BLaER1 treated with 17β-estradiol and CSF1 and Interleukin-3, amounts not matched to agents 10 nM and 100 nM (cell line): ENCODE data around the gene UCHL5.
"Not testable (repeated sequence)": the region's sequence is repeated elsewhere in the genome, so short reads cannot be mapped to it uniquely, and the experiment has no call there.

Experiments
- H3K27ac ChIP-seq, 11 experiments: shearing (Covaris generic); formaldehyde crosslinking; 2 replicates each; pipeline ENCODE4 v1.8.1; 2022
- H3K27me3 ChIP-seq, 11 experiments: shearing (Covaris generic); formaldehyde crosslinking; 2 replicates each; pipeline ENCODE4 v1.8.1; 2022
- H3K36me3 ChIP-seq, 11 experiments: shearing (Covaris generic); formaldehyde crosslinking; 2 replicates each; pipeline ENCODE4 v1.8.1; 2022
- H3K4me1 ChIP-seq, 10 experiments: shearing (Covaris generic); formaldehyde crosslinking; 2 replicates each; pipeline ENCODE4 v1.8.1; 2022
- H3K4me2 ChIP-seq, 11 experiments: shearing (Covaris generic); formaldehyde crosslinking; 2 replicates each; pipeline ENCODE4 v1.8.1; 2022
- H3K4me3 ChIP-seq, 10 experiments: shearing (Covaris generic); formaldehyde crosslinking; 2 replicates each; pipeline ENCODE4 v1.8.1; 2022
- H3K9ac ChIP-seq, 11 experiments: shearing (Covaris generic); formaldehyde crosslinking; 2 replicates each; pipeline ENCODE4 v1.8.1; 2022
- H3K9me3 ChIP-seq, 11 experiments: shearing (Covaris generic); formaldehyde crosslinking; replicated peaks in 1 of 11; 2 replicates each; pipeline ENCODE4 v1.8.1; 2022
- H4K20me1 ChIP-seq, 11 experiments: shearing (Covaris generic); formaldehyde crosslinking; 2 replicates each; pipeline ENCODE4 v1.8.1; 2022
- Cebpa-rat ChIP-seq, 11 experiments: shearing (Covaris generic); IDR thresholded peaks; 2 replicates each; pipeline ENCODE4 v1.8.1; 2022

The UCHL5 gene

DNA sequence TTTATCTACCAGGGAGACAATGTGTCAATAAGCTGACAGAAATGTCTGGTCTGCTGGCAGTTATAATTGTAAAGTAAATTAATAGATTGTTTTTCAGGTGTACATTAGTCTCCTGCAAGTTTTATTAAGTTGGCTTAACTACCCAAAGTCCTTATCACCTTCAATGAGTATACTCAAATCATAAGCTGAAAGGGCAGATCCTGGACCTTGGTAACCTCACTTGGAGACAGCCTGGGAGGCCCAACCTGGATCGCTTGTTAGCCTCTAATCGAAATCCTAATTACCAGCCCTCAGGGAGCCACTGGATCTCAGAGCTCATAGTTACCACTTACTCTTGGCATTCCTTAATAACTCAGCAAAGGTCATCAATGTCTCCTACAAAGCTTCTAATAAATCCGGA, 49.7 kb downstream of the UCHL5 start:
- no peak for TF ChIP-seq Cebpa-rat (IDR thresholded peaks at IDR 0.05)
- no peaks in the 10 kb centered on the region for H3K27me3 ChIP-seq
- H3K9me3 ChIP-seq = peaks cover 11 to 22% (median 16%) of the 10 kb centered on the region in 11 experiments; a peak in 19 of 22 replicates
- no peak overlapping the region for H3K4me2 ChIP-seq
- no peak overlapping the region for H3K9ac ChIP-seq
- peaks cover 0 to 16% (median 2%) of the 10 kb centered on the region in 11 experiments; a peak in 8 of 22 replicates for H3K36me3 ChIP-seq
- no peak overlapping the region for H3K27ac ChIP-seq
- H3K4me3 ChIP-seq = no peak overlapping the region
- H3K4me1 ChIP-seq = peaks cover 0 to 21% (median 0%) of the 10 kb centered on the region in 10 experiments; a peak in 4 of 20 replicates
- H4K20me1 ChIP-seq = no peaks in the 10 kb centered on the region

DNA sequence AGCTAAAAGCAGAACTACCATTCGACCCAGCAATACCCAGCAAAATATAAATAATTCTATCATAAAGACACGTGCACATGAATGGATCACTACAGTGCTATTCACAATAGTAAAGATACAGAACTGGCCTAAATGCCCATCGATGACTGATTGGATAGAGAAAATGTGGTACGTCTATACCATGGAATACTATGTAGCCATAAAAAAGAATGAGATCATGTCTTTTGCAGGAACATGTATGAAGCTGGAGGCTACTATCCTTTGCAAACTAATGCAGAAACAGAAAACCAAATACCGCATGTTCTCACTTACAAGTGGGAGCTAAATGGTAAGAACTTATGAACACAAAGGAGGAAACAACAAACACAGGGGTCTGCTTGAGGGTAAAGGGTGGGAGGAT, 53.4 kb downstream of the UCHL5 start:
- H4K20me1 ChIP-seq = no peaks in the 10 kb centered on the region
- H3K4me2 ChIP-seq = no peak overlapping the region
- no peak for TF ChIP-seq Cebpa-rat (IDR thresholded peaks at IDR 0.05)
- no peak overlapping the region for H3K4me3 ChIP-seq
- no peaks in the 10 kb centered on the region for H3K27me3 ChIP-seq
- H3K36me3 ChIP-seq = peaks cover 16 to 43% (median 31%) of the 10 kb centered on the region in 11 experiments; a peak in 20 of 22 replicates
- peaks cover 21 to 57% (median 38%) of the 10 kb centered on the region in 11 experiments for H3K9me3 ChIP-seq
- H3K9ac ChIP-seq = no peak overlapping the region
- H3K27ac ChIP-seq = no peak overlapping the region
- H3K4me1 ChIP-seq = peaks cover 0 to 6% (median 0%) of the 10 kb centered on the region in 10 experiments; a peak in 3 of 20 replicates

DNA sequence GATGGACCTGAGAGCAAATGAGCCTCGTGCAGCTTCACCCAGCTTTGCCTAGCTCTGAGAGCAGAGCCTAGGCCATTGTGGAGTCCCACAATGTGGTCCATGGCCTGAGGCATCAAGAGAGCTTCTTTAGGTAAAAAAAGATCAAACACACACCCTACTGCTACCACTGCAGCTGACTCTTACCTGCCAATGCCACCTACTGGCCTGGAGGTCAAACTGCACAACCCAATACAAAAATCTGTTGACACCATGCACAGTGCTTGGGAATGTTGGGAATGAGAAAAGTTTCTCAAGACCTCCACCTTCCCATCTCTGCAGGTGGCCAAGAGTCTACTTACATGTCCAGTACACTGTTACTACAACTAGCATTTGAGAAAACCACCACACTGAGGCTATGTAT, 60.6 kb downstream of the UCHL5 start:
- Histone ChIP-seq H4K20me1 (no peaks in the 10 kb centered on the region), H3K4me2 (no peak overlapping the region), H3K4me3 (no peak overlapping the region), H3K36me3 (peaks cover 48 to 90% (median 64%) of the 10 kb centered on the region in 11 experiments), H3K27me3 (no peaks in the 10 kb centered on the region), H3K27ac (no peak overlapping the region), H3K4me1 (no peaks in the 10 kb centered on the region), H3K9me3 (peaks cover 36 to 66% (median 47%) of the 10 kb centered on the region in 11 experiments), H3K9ac (no peak overlapping the region)
- TF ChIP-seq Cebpa-rat (IDR thresholded peaks at IDR 0.05) = no peak

DNA sequence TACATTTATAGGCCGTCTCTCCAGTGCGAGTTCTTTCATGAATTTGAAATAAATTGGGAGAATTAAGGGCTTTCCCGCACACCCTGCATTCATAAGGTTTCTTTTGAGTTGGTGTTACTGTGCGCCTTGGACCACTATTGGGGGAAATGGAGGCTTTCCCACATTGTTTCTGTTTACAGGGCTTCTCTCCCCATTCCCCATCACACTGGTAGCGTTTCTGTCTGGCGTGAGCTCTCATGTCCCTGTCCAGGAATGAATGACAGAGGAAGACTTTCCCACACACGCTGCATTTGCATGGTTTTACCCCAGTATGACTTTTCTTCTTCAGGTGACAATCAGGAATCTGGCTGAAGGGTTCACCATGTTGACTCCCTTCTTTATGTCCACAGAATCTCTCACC, 65.0 kb downstream of the UCHL5 start:
- Histone ChIP-seq H3K4me1 (no peaks in the 10 kb centered on the region), H3K36me3 (peaks cover 18 to 55% (median 34%) of the 10 kb centered on the region in 11 experiments), H3K4me2 (no peak overlapping the region), H3K9me3 (peaks cover 14 to 33% (median 23%) of the 10 kb centered on the region in 11 experiments), H4K20me1 (no peaks in the 10 kb centered on the region), H3K27ac (no peak overlapping the region), H3K9ac (no peak overlapping the region), H3K4me3 (no peak overlapping the region), H3K27me3 (no peaks in the 10 kb centered on the region)
- no peak for TF ChIP-seq Cebpa-rat (IDR thresholded peaks at IDR 0.05)

DNA sequence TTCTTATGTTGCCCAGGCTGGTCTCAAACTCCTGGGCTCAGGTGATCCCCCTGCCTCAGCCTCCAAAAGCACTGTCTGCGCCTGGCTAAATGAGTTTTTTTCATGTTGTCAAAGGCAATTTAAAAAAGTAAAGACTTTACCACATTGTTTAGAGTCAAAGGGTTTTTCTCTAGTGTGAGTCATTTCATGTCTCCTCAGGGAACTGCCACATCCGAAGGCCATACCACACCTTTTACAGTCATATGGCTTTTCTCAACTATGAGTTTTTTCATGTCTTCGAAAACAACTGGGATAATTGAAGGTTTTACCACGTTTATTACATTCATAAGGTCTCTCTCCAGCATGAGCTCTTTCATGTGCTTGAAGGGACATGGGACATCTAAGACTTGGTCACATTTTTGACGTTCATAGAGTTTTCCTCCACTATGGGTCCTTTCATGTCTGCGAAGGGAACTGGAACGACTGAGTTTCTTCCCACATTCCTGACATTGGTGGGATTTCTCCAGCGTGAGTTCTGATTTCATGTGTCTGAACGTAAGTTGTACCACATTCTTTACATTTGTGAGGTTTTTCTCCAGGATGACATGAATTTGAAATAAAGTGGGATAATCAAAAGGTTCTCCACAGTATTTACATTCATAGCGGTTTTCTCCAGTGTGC, 65.6 kb downstream of the UCHL5 start:
- Histone ChIP-seq H3K4me2 (no peak overlapping the region), H3K4me3 (no peak overlapping the region), H3K36me3 (peaks cover 17 to 54% (median 29%) of the 10 kb centered on the region in 11 experiments), H3K4me1 (no peaks in the 10 kb centered on the region), H3K27me3 (no peaks in the 10 kb centered on the region), H3K9me3 (peaks cover 11 to 28% (median 17%) of the 10 kb centered on the region in 11 experiments), H3K9ac (no peak overlapping the region), H4K20me1 (no peaks in the 10 kb centered on the region), H3K27ac (no peak overlapping the region)
- no peak for TF ChIP-seq Cebpa-rat (IDR thresholded peaks at IDR 0.05)

- not testable (repeated sequence) for H3K4me3 ChIP-seq, H3K9ac ChIP-seq, H3K4me1 ChIP-seq, H3K4me2 ChIP-seq, H4K20me1 ChIP-seq, H3K36me3 ChIP-seq, H3K27ac ChIP-seq, H3K27me3 ChIP-seq
- H3K9me3 ChIP-seq = peaks cover 0 to 16% (median 5%) of the 10 kb centered on the region in 11 experiments; a peak in 7 of 22 replicates
Measured at GRCh38 chr1:192986748-192987334, 72.3 kb downstream of the UCHL5 start.

DNA sequence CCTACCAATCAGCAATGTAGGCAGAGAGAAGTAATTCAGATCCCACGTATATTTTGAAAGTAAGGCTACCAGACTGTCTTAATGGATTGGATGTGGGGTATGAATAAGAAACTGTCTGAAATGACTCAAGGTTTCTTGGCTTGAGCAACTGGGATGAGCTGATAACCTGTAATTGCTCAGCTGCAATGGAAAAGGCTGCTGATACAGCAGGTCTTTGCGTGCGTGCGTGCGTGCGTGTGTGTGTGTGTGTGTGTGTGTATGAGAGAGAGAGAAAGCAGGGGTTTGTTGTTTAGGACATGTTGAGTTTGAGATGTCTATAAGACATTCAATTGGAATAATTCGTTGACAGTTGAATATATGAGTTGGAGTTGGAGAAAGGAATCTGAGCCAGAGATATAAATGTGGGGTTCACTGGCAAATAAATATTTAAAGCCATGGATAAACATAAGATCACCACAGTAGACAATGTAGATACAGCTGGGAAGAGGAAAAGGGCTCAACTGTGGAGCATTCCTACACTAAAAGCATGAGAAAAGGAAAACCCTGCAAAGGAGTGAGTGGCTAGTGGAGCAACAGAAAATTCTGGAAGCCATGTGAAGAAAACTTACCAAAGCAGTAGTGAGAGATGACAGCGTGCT, 72.9 kb downstream of the UCHL5 start:
- Histone ChIP-seq H4K20me1 (no peaks in the 10 kb centered on the region), H3K36me3 (peaks cover 0 to 9% (median 0%) of the 10 kb centered on the region in 11 experiments; a peak in 3 of 22 replicates), H3K9me3 (peaks cover 0 to 16% (median 5%) of the 10 kb centered on the region in 11 experiments; a peak in 7 of 22 replicates), H3K4me3 (no peak overlapping the region), H3K4me2 (no peak overlapping the region), H3K4me1 (peaks cover 0 to 7% (median 0%) of the 10 kb centered on the region in 10 experiments; a peak in 5 of 20 replicates), H3K27me3 (no peaks in the 10 kb centered on the region), H3K9ac (no peak overlapping the region), H3K27ac (no peak overlapping the region)
- TF ChIP-seq Cebpa-rat (IDR thresholded peaks at IDR 0.05) = no peak

- no peak for TF ChIP-seq Cebpa-rat (IDR thresholded peaks at IDR 0.05)
- Histone ChIP-seq H4K20me1 (no peaks in the 10 kb centered on the region), H3K9ac (no peak overlapping the region), H3K4me3 (no peak overlapping the region), H3K27me3 (no peaks in the 10 kb centered on the region), H3K27ac (no peak overlapping the region), H3K4me1 (peaks cover 0 to 7% (median 0%) of the 10 kb centered on the region in 10 experiments; a peak in 5 of 20 replicates), H3K36me3 (peaks cover 0 to 9% (median 0%) of the 10 kb centered on the region in 11 experiments; a peak in 3 of 22 replicates), H3K9me3 (peaks cover 0 to 16% (median 5%) of the 10 kb centered on the region in 11 experiments; a peak in 7 of 22 replicates), H3K4me2 (no peak overlapping the region)
Measured at GRCh38 chr1:192984080-192984479, 75.1 kb downstream of the UCHL5 start.

GRCh38 chr1:192983349-192983980, 75.7 kb downstream of the UCHL5 start:
- H3K4me2 ChIP-seq = no peak overlapping the region
- H3K4me1 ChIP-seq = peaks cover 0 to 7% (median 0%) of the 10 kb centered on the region in 10 experiments; a peak in 5 of 20 replicates
- no peak overlapping the region for H3K4me3 ChIP-seq
- H3K27ac ChIP-seq = no peak overlapping the region
- H3K36me3 ChIP-seq = peaks cover 0 to 5% (median 0%) of the 10 kb centered on the region in 11 experiments; a peak in 3 of 22 replicates
- no peaks in the 10 kb centered on the region for H3K27me3 ChIP-seq
- H3K9ac ChIP-seq = no peak overlapping the region
- no peaks in the 10 kb centered on the region for H4K20me1 ChIP-seq
- no peak for TF ChIP-seq Cebpa-rat (IDR thresholded peaks at IDR 0.05)
- H3K9me3 ChIP-seq = peaks cover 0 to 15% (median 5%) of the 10 kb centered on the region in 11 experiments; a peak in 7 of 22 replicates
